NCI-H1048 (cell line): ENCODE data around the gene NLGN4Y.
"Not testable (repeated sequence)": the region's sequence is repeated elsewhere in the genome, so short reads cannot be mapped to it uniquely, and the experiment has no call there.

Source experiments
- DNase-seq: peaks from one replicate; lab custom pipeline; 2025; lab: John Stamatoyannopoulos, UW

Gene NLGN4Y

GRCh38 chrY:14834103-14835060, 310.1 kb downstream of the NLGN4Y start:
- no peak for DNase-seq

DNA sequence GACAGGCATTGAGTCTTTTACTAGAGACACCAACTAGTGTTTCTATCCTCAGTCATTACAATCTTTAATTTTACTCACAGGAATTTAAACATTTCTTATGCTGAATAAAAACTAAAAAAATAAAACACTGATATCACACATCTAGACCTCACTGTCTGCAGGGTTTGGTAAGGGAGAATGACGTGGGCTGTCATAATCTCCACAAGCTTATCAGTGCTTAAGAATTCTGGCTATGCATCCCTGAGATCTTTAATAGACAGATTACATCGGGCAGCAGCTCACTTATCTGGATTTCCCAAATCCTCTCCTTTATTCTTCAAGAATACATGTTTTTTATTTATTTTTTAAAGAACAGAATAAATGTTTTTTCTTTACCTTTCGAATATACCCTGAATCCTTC, 313.1 kb downstream of the NLGN4Y start:
- DNase-seq = no peak

DNA sequence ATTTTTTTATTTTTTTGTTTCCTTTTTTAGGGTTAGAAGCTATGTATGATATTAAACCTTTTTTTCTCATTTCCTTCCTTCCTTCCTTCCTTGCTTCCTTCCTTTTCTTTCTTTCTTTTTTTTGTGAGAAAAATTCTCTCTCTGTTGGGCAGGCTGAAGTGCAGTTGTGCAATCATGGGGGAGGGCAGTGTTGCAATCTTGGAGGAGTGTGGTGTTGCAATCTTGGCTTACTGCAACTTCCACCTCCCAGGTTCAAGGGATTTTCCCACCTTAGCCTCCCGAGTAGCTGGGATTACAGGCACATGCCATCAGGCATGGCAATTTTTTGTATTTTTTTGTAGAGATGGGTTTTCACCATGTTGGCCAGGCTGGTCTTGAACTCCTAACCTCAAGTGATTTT, 326.4 kb downstream of the NLGN4Y start:
- no peak for DNase-seq

GRCh38 chrY:14860448-14860847, 336.1 kb downstream of the NLGN4Y start:
- DNase-seq = no peak

GRCh38 chrY:14861033-14861432, 336.7 kb downstream of the NLGN4Y start:
- DNase-seq = not testable (repeated sequence)

GRCh38 chrY:14871971-14872370, 347.6 kb downstream of the NLGN4Y start:
- no peak for DNase-seq
